WERI-Rb-1 (cell line): Measurements from ENCODE around the gene HERPUD2.
"Not testable (repeated sequence)": the region's sequence is repeated elsewhere in the genome, so short reads cannot be mapped to it uniquely, and the experiment has no call there.

Source experiments
- DNase-seq: peaks from one replicate; pipeline ENCODE4 v3.0.0-alpha.2; 2020
- H3K27ac ChIP-seq: fragments of 250-450 bp; sonication (Bioruptor Pico); 2 replicates; pipeline ENCODE4 v1.5.1; 2020; ENCODE audit warnings: mild to moderate bottlenecking, moderate library complexity
- H3K27me3 ChIP-seq: fragments of 250-450 bp; sonication (Bioruptor Pico); 2 replicates; pipeline ENCODE4 v1.5.1; 2021; ENCODE audit warnings: mild to moderate bottlenecking, low read depth, moderate library complexity; ENCODE audit not compliant: insufficient read depth, severe bottlenecking
- H3K36me3 ChIP-seq: fragments of 250-450 bp; sonication (Bioruptor Pico); 2 replicates; pipeline ENCODE4 v1.5.1; 2020; ENCODE audit warnings: mild to moderate bottlenecking, moderate library complexity
- H3K4me3 ChIP-seq: 2 replicates; pipeline ENCODE4 v1.5.1; 2011; ENCODE audit warnings: low read depth, mild to moderate bottlenecking, control low read depth, low read length
- H3K9me3 ChIP-seq: fragments of 250-450 bp; sonication (Bioruptor Pico); 2 replicates; pipeline ENCODE4 v1.5.1; 2021; ENCODE audit warnings: mild to moderate bottlenecking, moderate library complexity; ENCODE audit not compliant: severe bottlenecking
- CTCF ChIP-seq: IDR thresholded peaks from 2 replicates; pipeline ENCODE4 v1.5.1; 2011; ENCODE audit warnings: low read depth, mild to moderate bottlenecking, control low read depth, inconsistent platforms, low read length

Gene HERPUD2

GRCh38 chr7:35701287-35701900, 6.5 kb upstream of the HERPUD2 start:
- Histone ChIP-seq H3K36me3 (no peaks in the 10 kb centered on the region), H3K27me3 (no peaks in the 10 kb centered on the region), H3K27ac (no peak overlapping the region), H3K4me3 (no peak overlapping the region), H3K9me3 (no peaks in the 10 kb centered on the region)
- TF ChIP-seq CTCF = no peak
- no peak for DNase-seq

- Histone ChIP-seq H3K27me3 (no peaks in the 10 kb centered on the region), H3K9me3 (no peaks in the 10 kb centered on the region), H3K4me3 (no peak overlapping the region), H3K36me3 (no peaks in the 10 kb centered on the region), H3K27ac (no peak overlapping the region)
- TF ChIP-seq CTCF = no peak
- DNase-seq = no peak
These were observed 5.9 kb upstream of the HERPUD2 start for GRCh38 chr7:35700865-35701264.

- H3K4me3 ChIP-seq = no peak overlapping the region
- no peaks in the 10 kb centered on the region for H3K36me3 ChIP-seq
- TF ChIP-seq CTCF = no peak
- no peaks in the 10 kb centered on the region for H3K9me3 ChIP-seq
- H3K27me3 ChIP-seq = no peaks in the 10 kb centered on the region
- H3K27ac ChIP-seq = no peak overlapping the region
- no peak for DNase-seq
These were observed 5.4 kb upstream of the HERPUD2 start for GRCh38 chr7:35700333-35700732.

GRCh38 chr7:35699796-35700305, 4.9 kb upstream of the HERPUD2 start:
- DNase-seq = no peak
- H3K27me3 ChIP-seq = no peaks in the 10 kb centered on the region
- TF ChIP-seq CTCF = no peak
- H3K4me3 ChIP-seq = no peak overlapping the region
- no peak overlapping the region for H3K27ac ChIP-seq
- H3K36me3 ChIP-seq = no peaks in the 10 kb centered on the region
- no peaks in the 10 kb centered on the region for H3K9me3 ChIP-seq

- not testable (repeated sequence) for H3K27me3 ChIP-seq, H3K4me3 ChIP-seq, H3K9me3 ChIP-seq, H3K36me3 ChIP-seq, H3K27ac ChIP-seq, DNase-seq
These were observed 3.4 kb upstream of the HERPUD2 start for GRCh38 chr7:35698382-35698781.

- no peak for TF ChIP-seq CTCF
- H3K4me3 ChIP-seq = no peak overlapping the region
- H3K27me3 ChIP-seq = no peaks in the 10 kb centered on the region
- H3K9me3 ChIP-seq = no peaks in the 10 kb centered on the region
- no peak overlapping the region for H3K27ac ChIP-seq
- no peaks in the 10 kb centered on the region for H3K36me3 ChIP-seq
- DNase-seq = no peak
These were observed 2.7 kb upstream of the HERPUD2 start for GRCh38 chr7:35697414-35698175.
